ENCODE data around the gene TMEM150C.

TMEM150C gene

DNA sequence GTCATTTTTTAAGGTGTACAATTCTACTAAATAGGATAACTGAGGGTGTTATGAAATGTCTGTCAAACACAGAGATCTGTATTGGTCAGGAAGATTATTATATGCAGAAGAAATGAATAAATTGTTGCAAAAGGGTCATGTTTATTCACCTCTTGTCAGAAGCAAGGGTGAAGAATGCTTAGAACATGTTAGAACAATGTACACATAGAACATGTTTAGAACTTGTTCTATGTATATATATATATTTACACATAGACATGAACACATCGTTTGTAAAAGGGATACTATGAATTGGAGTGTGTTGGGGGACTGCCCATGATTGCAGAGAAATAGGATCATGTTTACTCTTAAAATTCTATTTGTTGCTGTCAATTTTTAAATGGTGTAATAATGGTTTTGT is 28.0 kb upstream of the TMEM150C start:
- no peaks in the 10 kb centered on the region for H3K36me3 ChIP-seq (ENCODE audit: insufficient read depth, low read length)
- H3K4me1 ChIP-seq (ENCODE audit: control insufficient read depth, insufficient read depth, low read length): no peaks in the 10 kb centered on the region
- no peak overlapping the region for H3K4me2 ChIP-seq (ENCODE audit: low read length)
- no peak overlapping the region for H3K9ac ChIP-seq (ENCODE audit: low read depth, low read length)
- no peak overlapping the region for H3K4me3 ChIP-seq (ENCODE audit: low read length)
- no peaks in the 10 kb centered on the region for H3K9me3 ChIP-seq (replicated peaks; ENCODE audit: low read length)
- H3K27me3 ChIP-seq (ENCODE audit: control insufficient read depth, insufficient read depth, low read length): peaks cover 42% of the 10 kb centered on the region

DNA sequence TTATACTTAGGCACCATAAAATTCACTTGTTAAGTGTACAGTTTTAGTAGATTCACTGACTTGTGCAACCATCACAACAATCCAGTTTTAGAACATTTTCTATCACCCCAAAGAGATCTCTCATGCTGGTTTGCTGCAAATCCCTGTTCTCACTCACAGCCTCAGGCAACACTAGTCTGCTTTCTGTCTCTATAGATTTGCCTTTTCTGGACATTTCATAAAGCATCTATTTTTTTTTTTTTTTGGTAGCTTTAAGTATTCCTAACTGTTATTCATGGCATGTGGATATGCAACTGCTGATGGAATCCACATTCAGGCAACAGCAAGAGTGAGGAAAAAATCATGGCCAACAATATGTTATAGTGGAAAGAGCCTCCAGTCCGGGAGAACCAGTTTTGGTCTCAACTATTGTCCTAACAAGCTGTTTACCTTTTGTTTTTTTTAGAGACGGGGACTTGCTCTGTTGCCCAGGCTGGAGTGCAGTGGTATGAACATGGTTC is 27.0 kb upstream of the TMEM150C start:
- no peaks in the 10 kb centered on the region for H3K9me3 ChIP-seq (replicated peaks; ENCODE audit: low read length)
- H3K4me3 ChIP-seq (ENCODE audit: low read length): no peak overlapping the region
- no peaks in the 10 kb centered on the region for H3K4me1 ChIP-seq (ENCODE audit: control insufficient read depth, insufficient read depth, low read length)
- H3K36me3 ChIP-seq (ENCODE audit: insufficient read depth, low read length): no peaks in the 10 kb centered on the region
- H3K27me3 ChIP-seq (ENCODE audit: control insufficient read depth, insufficient read depth, low read length): peaks cover 38% of the 10 kb centered on the region
- H3K4me2 ChIP-seq (ENCODE audit: low read length): no peak overlapping the region
- H3K9ac ChIP-seq (ENCODE audit: low read depth, low read length): no peak overlapping the region

DNA sequence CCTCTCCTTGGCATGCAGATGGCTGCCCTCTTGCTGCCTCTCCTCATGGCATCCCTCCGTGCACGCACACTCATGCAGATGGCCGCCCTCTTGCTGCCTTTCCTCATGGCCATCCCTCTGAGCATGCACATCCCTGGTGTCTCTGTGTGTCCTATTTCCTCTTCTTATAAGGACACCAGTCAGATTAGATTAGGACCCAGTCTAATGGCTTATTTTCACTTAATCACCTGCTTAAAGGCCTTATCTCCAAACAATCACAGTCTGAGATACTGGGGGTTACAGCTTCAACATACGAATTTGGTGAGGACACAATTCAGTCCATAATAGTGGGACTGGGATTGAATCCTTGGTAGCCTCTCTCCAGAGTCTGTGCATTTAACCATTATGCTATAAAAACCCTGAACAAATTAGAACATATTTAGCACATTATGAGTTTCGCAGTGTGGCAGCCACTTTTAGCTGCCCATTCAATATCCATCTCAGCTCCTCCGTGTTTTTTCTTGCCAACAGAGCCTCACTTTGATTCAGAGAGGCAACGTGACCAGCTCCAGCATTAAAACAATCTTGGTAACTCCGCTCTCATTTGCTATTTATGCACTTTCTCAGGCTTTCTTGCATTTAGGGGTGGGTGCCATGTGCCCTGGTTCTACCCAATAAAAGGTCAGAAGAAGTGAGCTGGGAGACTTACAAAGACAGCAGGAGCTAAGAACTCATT is 26.2 kb upstream of the TMEM150C start:
- H3K9ac ChIP-seq (ENCODE audit: low read depth, low read length): no peak overlapping the region
- H3K4me1 ChIP-seq (ENCODE audit: control insufficient read depth, insufficient read depth, low read length): no peaks in the 10 kb centered on the region
- no peak overlapping the region for H3K4me3 ChIP-seq (ENCODE audit: low read length)
- peaks cover 30% of the 10 kb centered on the region for H3K27me3 ChIP-seq (ENCODE audit: control insufficient read depth, insufficient read depth, low read length)
- H3K36me3 ChIP-seq (ENCODE audit: insufficient read depth, low read length): no peaks in the 10 kb centered on the region
- no peak overlapping the region for H3K4me2 ChIP-seq (ENCODE audit: low read length)
- H3K9me3 ChIP-seq (replicated peaks; ENCODE audit: low read length): no peaks in the 10 kb centered on the region

DNA sequence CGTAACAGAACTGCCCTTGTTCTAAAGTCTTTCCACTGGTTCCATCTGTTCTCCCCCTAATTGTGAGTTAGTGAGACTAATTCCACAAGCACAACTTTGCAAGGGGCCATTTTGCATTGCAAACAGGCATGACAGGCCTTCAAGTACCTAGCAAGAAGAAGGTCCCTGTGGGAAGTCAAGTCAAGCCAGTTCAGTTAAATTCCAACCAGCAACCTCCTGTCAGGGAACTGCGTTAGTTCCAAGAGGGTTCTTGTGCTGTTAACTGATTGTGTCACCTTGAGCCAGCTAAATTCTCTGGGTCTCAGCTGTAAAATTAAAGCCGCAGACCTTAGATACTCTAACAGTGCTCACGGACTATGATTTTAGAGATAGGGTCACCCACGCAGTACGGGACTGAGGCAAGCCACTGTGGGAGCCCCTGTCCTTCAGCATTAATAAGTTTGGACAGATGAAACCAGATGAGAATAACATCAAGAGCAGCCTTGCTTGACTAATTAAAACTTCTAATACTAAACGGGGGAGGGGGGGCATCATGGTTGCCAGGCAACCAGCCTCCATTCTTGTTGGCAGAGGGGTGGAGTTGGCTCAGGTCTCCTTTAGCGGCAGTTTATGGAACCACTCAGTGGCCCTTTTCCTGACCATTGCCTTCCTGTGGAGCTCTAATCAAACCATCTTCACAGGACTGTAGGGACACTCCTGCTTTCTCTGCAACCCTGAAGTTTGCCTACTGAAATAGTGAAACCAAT is 24.1 kb upstream of the TMEM150C start:
- H3K27me3 ChIP-seq (ENCODE audit: control insufficient read depth, insufficient read depth, low read length): peaks cover 9% of the 10 kb centered on the region
- H3K9me3 ChIP-seq (replicated peaks; ENCODE audit: low read length): no peaks in the 10 kb centered on the region
- H3K4me3 ChIP-seq (ENCODE audit: low read length): no peak overlapping the region
- no peaks in the 10 kb centered on the region for H3K4me1 ChIP-seq (ENCODE audit: control insufficient read depth, insufficient read depth, low read length)
- no peak overlapping the region for H3K9ac ChIP-seq (ENCODE audit: low read depth, low read length)
- H3K4me2 ChIP-seq (ENCODE audit: low read length): no peak overlapping the region
- no peaks in the 10 kb centered on the region for H3K36me3 ChIP-seq (ENCODE audit: insufficient read depth, low read length)

DNA sequence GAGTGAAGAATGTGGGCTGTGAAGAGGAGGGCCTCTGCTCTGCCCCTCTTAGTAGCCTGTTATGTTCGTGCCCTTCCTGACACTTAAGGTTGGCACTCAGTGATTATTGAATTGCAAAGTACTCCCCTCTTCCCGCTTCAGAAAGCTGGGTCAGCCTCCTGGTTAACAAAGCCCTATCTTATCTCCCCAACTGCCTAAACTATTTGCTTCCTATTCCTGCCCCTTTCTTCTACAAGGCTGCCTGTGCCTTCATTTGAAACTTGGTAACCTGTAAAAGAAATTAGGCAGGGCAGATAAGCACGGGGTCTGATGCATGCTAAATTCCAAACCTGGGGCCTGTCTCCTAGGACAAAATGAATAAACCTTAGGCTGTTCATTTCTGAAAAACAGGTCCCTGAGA is 23.1 kb upstream of the TMEM150C start:
- Histone ChIP-seq H3K27me3 (ENCODE audit: control insufficient read depth, insufficient read depth, low read length) (peaks cover 8% of the 10 kb centered on the region), H3K9me3 (replicated peaks; ENCODE audit: low read length) (no peaks in the 10 kb centered on the region), H3K4me3 (ENCODE audit: low read length) (no peak overlapping the region), H3K36me3 (ENCODE audit: insufficient read depth, low read length) (no peaks in the 10 kb centered on the region), H3K4me2 (ENCODE audit: low read length) (no peak overlapping the region), H3K9ac (ENCODE audit: low read depth, low read length) (no peak overlapping the region), H3K4me1 (ENCODE audit: control insufficient read depth, insufficient read depth, low read length) (no peaks in the 10 kb centered on the region)

DNA sequence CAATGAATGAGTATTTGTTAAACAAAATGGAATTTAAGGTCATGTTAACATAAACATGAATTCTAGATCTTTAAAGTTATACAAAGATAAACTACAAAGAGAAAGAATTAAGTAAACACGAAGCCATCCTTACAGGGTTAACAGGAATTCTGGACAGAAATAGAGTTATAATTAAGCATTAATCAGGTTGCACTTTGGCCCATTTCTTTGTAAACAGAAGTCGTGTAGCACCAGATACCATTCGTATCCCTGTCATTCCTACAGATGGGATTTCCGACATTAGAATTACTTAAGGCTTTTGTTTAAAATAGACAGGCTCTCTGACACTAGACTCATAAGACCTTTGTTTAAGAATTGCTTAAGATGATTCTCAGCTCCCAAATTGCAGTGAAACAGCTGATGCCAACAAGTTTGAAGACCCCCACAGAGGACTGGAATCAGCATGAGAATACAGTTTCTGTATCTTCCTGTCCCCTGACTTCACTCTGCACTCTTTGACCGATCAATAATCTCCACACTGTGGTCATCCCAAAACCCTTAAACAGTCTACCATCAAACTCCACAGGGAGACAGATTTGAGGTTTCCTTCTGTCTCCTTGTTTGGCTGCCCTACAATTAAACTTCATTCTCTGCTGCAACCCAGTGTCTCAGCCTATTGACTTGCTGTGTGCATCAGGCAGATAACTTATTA is 22.3 kb upstream of the TMEM150C start:
- Histone ChIP-seq H3K4me1 (ENCODE audit: control insufficient read depth, insufficient read depth, low read length) (no peaks in the 10 kb centered on the region), H3K9me3 (replicated peaks; ENCODE audit: low read length) (no peaks in the 10 kb centered on the region), H3K4me2 (ENCODE audit: low read length) (no peak overlapping the region), H3K4me3 (ENCODE audit: low read length) (no peak overlapping the region), H3K9ac (ENCODE audit: low read depth, low read length) (no peak overlapping the region), H3K27me3 (ENCODE audit: control insufficient read depth, insufficient read depth, low read length) (peaks cover 8% of the 10 kb centered on the region), H3K36me3 (ENCODE audit: insufficient read depth, low read length) (no peaks in the 10 kb centered on the region)

DNA sequence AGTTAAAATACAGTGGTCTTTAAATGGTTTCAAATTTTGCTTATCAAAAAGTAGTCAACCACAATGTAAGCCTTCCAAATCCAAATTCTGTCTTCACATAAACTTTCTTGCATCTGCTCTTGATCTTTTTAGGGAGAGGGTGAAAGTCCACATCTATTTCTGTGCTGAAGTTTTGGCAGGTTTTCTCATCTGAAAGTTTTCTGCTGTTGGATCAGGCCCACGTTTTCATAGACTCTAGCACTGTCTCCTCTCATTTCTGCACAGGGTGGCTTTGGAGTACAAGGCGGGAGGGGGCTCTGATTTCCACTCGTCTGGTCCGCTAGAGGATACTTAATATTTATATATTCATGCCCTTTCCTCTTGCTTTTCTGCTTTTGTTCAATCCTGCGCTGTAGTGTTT is 18.1 kb upstream of the TMEM150C start:
- no peak overlapping the region for H3K4me3 ChIP-seq (ENCODE audit: low read length)
- H3K36me3 ChIP-seq (ENCODE audit: insufficient read depth, low read length): no peaks in the 10 kb centered on the region
- no peak overlapping the region for H3K9ac ChIP-seq (ENCODE audit: low read depth, low read length)
- H3K4me1 ChIP-seq (ENCODE audit: control insufficient read depth, insufficient read depth, low read length): no peaks in the 10 kb centered on the region
- peaks cover 4% of the 10 kb centered on the region for H3K27me3 ChIP-seq (ENCODE audit: control insufficient read depth, insufficient read depth, low read length)
- no peaks in the 10 kb centered on the region for H3K9me3 ChIP-seq (replicated peaks; ENCODE audit: low read length)
- H3K4me2 ChIP-seq (ENCODE audit: low read length): no peak overlapping the region

DNA sequence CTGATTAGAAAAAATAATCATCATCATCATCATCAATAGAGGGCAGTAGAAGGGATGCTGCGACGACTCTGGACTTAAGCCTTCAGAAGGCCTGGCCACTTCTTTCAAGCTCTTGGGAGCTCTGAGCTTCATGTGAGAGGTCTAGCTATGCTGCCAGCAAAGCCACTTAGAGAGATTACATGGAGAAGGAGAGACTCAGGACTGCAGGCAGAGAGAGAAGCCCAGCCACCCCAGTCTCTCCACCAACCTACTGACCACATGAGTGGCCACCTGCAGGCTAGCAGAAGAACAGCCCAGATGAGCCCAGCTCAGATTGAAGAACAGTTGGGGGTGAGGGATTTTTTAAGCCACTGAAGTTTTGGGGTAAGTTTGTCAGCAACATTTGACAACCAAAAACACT is 17.1 kb upstream of the TMEM150C start:
- H3K4me1 ChIP-seq (ENCODE audit: control insufficient read depth, insufficient read depth, low read length): no peaks in the 10 kb centered on the region
- no peak overlapping the region for H3K9ac ChIP-seq (ENCODE audit: low read depth, low read length)
- H3K36me3 ChIP-seq (ENCODE audit: insufficient read depth, low read length): no peaks in the 10 kb centered on the region
- no peak overlapping the region for H3K4me2 ChIP-seq (ENCODE audit: low read length)
- peaks cover 4% of the 10 kb centered on the region for H3K27me3 ChIP-seq (ENCODE audit: control insufficient read depth, insufficient read depth, low read length)
- H3K9me3 ChIP-seq (replicated peaks; ENCODE audit: low read length): no peaks in the 10 kb centered on the region
- no peak overlapping the region for H3K4me3 ChIP-seq (ENCODE audit: low read length)

DNA sequence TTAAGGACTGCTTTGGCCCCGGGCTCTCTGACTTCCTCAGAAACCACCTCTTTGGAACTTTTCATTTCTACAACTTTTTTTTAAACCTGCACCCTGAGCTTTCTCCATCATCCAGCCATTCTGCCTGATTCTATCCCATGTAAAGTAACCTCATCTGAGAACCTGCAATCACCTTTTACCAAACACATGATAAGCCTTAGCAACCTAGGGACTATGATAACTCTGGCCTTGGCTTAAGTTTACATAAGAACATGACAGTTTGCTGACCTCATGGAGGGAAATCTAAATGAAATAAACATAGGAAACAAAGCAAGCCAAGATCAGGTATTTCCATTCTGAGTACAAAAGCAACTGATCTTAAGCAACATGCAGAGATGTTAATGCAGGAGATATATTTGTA is 15.7 kb upstream of the TMEM150C start:
- Histone ChIP-seq H3K36me3 (ENCODE audit: insufficient read depth, low read length) (no peaks in the 10 kb centered on the region), H3K27me3 (ENCODE audit: control insufficient read depth, insufficient read depth, low read length) (peaks cover 4% of the 10 kb centered on the region), H3K4me3 (ENCODE audit: low read length) (no peak overlapping the region), H3K9me3 (replicated peaks; ENCODE audit: low read length) (no peaks in the 10 kb centered on the region), H3K9ac (ENCODE audit: low read depth, low read length) (no peak overlapping the region), H3K4me2 (ENCODE audit: low read length) (no peak overlapping the region), H3K4me1 (ENCODE audit: control insufficient read depth, insufficient read depth, low read length) (no peaks in the 10 kb centered on the region)

DNA sequence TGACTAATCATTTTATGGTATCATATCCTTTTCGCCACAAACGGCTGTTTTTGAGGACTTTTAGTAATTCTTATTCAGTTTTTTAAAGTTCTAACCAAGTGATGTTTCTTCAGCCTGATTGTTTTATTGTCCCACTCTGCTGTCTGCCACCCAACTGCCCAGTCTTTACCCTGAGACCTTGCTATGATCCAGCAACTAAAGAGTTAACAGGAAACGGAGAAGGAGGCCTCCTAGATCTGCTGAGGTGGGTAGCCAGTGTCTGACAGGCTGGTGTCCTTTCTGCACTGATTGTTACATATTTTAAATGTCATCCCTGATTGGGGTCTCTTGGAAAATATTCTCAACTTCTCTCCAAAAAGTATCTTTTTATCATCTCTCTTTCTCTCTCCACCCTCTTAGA is 7.9 kb upstream of the TMEM150C start:
- Histone ChIP-seq H3K9ac (ENCODE audit: low read depth, low read length) (no peak overlapping the region), H3K4me1 (ENCODE audit: control insufficient read depth, insufficient read depth, low read length) (no peaks in the 10 kb centered on the region), H3K9me3 (replicated peaks; ENCODE audit: low read length) (no peaks in the 10 kb centered on the region), H3K4me3 (ENCODE audit: low read length) (no peak overlapping the region), H3K27me3 (ENCODE audit: control insufficient read depth, insufficient read depth, low read length) (peaks cover 15% of the 10 kb centered on the region), H3K4me2 (ENCODE audit: low read length) (no peak overlapping the region), H3K36me3 (ENCODE audit: insufficient read depth, low read length) (no peaks in the 10 kb centered on the region)

DNA sequence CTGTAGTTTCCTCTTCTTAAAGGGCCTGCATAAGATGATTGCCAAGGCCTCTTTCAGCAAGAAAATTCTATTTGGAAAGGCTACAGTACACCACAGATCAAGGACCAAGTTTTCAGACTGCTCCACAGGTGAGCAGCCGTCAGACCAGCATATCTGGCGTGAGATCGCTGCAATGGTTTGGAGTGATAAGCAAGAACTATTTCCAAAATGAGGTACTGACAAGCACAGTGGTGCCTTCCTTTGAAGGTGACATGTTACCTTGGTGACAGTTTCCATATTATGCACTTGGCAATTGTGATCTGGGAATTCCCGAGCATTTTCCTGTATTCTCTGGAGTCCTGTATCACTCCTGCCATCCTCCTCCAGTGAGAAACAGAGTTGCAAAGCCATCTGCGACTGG is 7.3 kb upstream of the TMEM150C start:
- peaks cover 19% of the 10 kb centered on the region for H3K27me3 ChIP-seq (ENCODE audit: control insufficient read depth, insufficient read depth, low read length)
- H3K4me1 ChIP-seq (ENCODE audit: control insufficient read depth, insufficient read depth, low read length): no peaks in the 10 kb centered on the region
- H3K9ac ChIP-seq (ENCODE audit: low read depth, low read length): no peak overlapping the region
- no peak overlapping the region for H3K4me3 ChIP-seq (ENCODE audit: low read length)
- no peak overlapping the region for H3K4me2 ChIP-seq (ENCODE audit: low read length)
- H3K9me3 ChIP-seq (replicated peaks; ENCODE audit: low read length): no peaks in the 10 kb centered on the region
- H3K36me3 ChIP-seq (ENCODE audit: insufficient read depth, low read length): no peaks in the 10 kb centered on the region
